DND-41 (cell line): ENCODE data around the gene BSND.

Experiments
- ATAC-seq: fragments of 200-7000 bp; cut with Tn5 transposase; 3 replicates; pipeline ENCODE4 v1.9.1; 2021; ENCODE audit warnings: low read depth; ENCODE audit not compliant: insufficient read depth
- DNase-seq: peaks from one replicate; pipeline ENCODE4 v3.0.0-alpha.2; 2020
- H2AFZ ChIP-seq: 2 replicates; pipeline ENCODE4 v1.6.0; 2012; ENCODE audit warnings: low read depth, low read length
- H3K27ac ChIP-seq: 2 replicates; pipeline ENCODE4 v1.5.1; 2012; ENCODE audit warnings: low read length, inconsistent platforms
- H3K27me3 ChIP-seq: fragments of 200-600 bp; sonication (generic); 2 replicates; pipeline ENCODE4 v1.6.0; 2012; ENCODE audit warnings: low read length, mild to moderate bottlenecking, inconsistent platforms; ENCODE audit not compliant: insufficient read depth, poor library complexity
- H3K36me3 ChIP-seq: 2 replicates; pipeline ENCODE4 v1.5.1; 2012; ENCODE audit warnings: low read length, inconsistent platforms; ENCODE audit not compliant: insufficient read depth
- H3K4me1 ChIP-seq: 2 replicates; pipeline ENCODE4 v1.5.1; 2012; ENCODE audit warnings: mild to moderate bottlenecking, low read length; ENCODE audit not compliant: insufficient read depth
- H3K4me2 ChIP-seq: 2 replicates; pipeline ENCODE4 v1.6.0; 2012; ENCODE audit warnings: mild to moderate bottlenecking, moderate library complexity, low read length, inconsistent platforms; ENCODE audit not compliant: insufficient read depth
- H3K4me3 ChIP-seq, 2 experiments: fragments of 200-600 bp in 1 of 2; shearing (Covaris generic) in 1 of 2; 2 replicates each; pipeline ENCODE4 v1.5.1; 2012 to 2016; ENCODE audit warnings: inconsistent platforms in 2 of 2, low read length in 2 of 2, mild to moderate bottlenecking in 2 of 2, low read depth in 1 of 2, moderate library complexity in 1 of 2
- H3K79me2 ChIP-seq: 2 replicates; pipeline ENCODE4 v1.6.0; 2012; ENCODE audit warnings: low read length, inconsistent platforms; ENCODE audit not compliant: insufficient read depth
- H3K9ac ChIP-seq: 2 replicates; pipeline ENCODE4 v1.6.0; 2012; ENCODE audit warnings: low read depth, mild to moderate bottlenecking, inconsistent platforms, low read length, moderate library complexity
- H3K9me3 ChIP-seq: 2 replicates; pipeline ENCODE4 v1.5.1; 2012; ENCODE audit warnings: low read length, moderate library complexity, mild to moderate bottlenecking, inconsistent platforms; ENCODE audit not compliant: insufficient read depth, severe bottlenecking
- H4K20me1 ChIP-seq: 2 replicates; pipeline ENCODE4 v1.6.0; 2012; ENCODE audit warnings: low read length; ENCODE audit not compliant: insufficient read depth
- EZH2 ChIP-seq: IDR thresholded peaks from 3 replicates; pipeline ENCODE4 v1.6.1; 2012; ENCODE audit warnings: borderline replicate concordance, low read depth, mild to moderate bottlenecking, moderate library complexity, low read length, inconsistent platforms; ENCODE audit not compliant: severe bottlenecking
- TF ChIP-seq, protein P1 (sequence below): IDR thresholded peaks from 2 replicates; pipeline ENCODE4 v1.5.1; 2012; ENCODE audit warnings: borderline replicate concordance, low read length, moderate library complexity, mild to moderate bottlenecking; ENCODE audit not compliant: poor library complexity, severe bottlenecking; ENCODE audit errors: extremely low read depth

Gene BSND

DNA sequence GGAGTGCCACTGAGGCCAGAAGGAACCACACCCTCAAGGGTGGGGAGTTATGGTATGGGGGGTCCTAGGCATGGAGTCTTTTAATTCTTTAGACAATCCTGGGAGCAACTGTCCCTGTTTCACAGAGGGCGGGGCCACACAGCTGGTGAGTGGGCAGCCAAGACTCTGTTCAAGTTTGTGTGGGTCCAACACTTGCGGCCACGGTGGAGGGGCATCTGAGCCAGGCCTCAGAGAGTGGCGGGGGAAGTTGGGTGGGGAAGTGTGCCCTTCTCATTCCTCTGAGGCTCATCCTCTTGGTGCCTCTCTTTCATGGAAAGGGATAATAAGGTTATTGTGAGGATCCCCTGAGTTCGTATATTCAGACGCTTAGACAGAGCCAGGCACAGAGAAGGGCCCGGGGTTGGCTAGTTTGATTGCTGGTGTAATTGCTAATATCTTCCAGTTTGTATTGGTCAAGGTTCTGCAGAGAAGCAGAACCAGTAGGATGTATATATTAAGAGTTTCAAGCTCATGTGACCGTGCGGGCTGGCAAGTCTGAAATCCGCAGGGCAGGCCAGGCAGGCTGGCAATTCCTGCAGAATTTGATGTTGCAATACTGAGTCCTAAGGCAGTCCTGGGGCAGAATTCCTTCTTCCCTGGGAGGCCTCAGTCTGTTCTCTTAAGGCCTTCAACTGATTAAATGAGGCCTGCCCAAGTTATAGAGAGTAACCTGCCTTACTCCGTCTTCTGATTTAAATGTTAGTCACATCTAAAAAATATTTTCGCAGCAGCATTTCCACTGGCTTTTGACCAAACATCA is 56.5 kb downstream of the BSND start:
- no peak overlapping the region for H3K4me3 ChIP-seq
- H3K27me3 ChIP-seq: no peaks in the 10 kb centered on the region
- H3K36me3 ChIP-seq: no peaks in the 10 kb centered on the region
- H4K20me1 ChIP-seq: no peaks in the 10 kb centered on the region
- H3K4me1 ChIP-seq: no peaks in the 10 kb centered on the region
- TF ChIP-seq, protein P1, sequence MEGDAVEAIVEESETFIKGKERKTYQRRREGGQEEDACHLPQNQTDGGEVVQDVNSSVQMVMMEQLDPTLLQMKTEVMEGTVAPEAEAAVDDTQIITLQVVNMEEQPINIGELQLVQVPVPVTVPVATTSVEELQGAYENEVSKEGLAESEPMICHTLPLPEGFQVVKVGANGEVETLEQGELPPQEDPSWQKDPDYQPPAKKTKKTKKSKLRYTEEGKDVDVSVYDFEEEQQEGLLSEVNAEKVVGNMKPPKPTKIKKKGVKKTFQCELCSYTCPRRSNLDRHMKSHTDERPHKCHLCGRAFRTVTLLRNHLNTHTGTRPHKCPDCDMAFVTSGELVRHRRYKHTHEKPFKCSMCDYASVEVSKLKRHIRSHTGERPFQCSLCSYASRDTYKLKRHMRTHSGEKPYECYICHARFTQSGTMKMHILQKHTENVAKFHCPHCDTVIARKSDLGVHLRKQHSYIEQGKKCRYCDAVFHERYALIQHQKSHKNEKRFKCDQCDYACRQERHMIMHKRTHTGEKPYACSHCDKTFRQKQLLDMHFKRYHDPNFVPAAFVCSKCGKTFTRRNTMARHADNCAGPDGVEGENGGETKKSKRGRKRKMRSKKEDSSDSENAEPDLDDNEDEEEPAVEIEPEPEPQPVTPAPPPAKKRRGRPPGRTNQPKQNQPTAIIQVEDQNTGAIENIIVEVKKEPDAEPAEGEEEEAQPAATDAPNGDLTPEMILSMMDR: no peak
- TF ChIP-seq EZH2: no peak
- no peak for ATAC-seq
- H3K27ac ChIP-seq: no peak overlapping the region
- no peak overlapping the region for H3K4me2 ChIP-seq
- no peak for DNase-seq
- no peaks in the 10 kb centered on the region for H3K9me3 ChIP-seq
- H3K79me2 ChIP-seq: no peaks in the 10 kb centered on the region
- no peak overlapping the region for H3K9ac ChIP-seq
- no peak overlapping the region for H2AFZ ChIP-seq

DNA sequence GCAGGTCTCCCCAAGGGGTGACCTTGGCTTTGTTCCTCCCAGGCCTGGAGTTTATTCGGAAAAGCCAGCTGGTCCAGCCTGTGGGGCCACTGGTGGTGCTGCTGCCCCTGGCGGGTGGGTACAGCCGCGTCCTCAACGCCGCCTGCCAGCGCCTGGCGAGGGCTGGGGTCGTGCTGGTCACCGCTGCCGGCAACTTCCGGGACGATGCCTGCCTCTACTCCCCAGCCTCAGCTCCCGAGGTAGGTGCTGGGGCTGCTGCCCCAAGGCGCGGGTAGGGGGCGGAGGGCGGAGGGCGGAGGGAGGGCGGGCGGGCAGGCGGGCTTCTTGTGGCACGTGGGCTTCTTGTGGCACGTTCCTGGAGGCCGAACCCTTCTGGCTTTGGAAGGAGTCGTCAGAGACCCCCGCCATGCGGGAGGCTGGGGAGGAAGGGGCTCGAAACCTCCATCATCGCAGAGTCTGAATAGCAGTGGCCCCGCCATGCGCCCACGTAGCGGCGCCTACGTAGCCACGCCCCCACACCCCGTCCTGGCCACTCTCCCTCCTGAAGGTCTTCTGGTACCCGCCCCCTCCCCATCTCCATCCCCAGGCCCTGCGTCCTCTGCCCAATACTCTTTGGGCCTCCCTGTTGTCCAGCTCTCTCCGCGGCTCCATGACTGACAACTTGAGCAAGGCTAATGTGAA is 57.4 kb downstream of the BSND start:
- no peak overlapping the region for H3K4me2 ChIP-seq
- ATAC-seq: no peak
- no peak overlapping the region for H3K4me3 ChIP-seq
- no peaks in the 10 kb centered on the region for H3K27me3 ChIP-seq
- no peak for DNase-seq
- H4K20me1 ChIP-seq: no peaks in the 10 kb centered on the region
- no peak overlapping the region for H2AFZ ChIP-seq
- no peaks in the 10 kb centered on the region for H3K9me3 ChIP-seq
- no peaks in the 10 kb centered on the region for H3K79me2 ChIP-seq
- no peak overlapping the region for H3K27ac ChIP-seq
- no peaks in the 10 kb centered on the region for H3K4me1 ChIP-seq
- TF ChIP-seq, protein P1: no peak
- no peak for TF ChIP-seq EZH2
- no peak overlapping the region for H3K9ac ChIP-seq
- H3K36me3 ChIP-seq: no peaks in the 10 kb centered on the region

DNA sequence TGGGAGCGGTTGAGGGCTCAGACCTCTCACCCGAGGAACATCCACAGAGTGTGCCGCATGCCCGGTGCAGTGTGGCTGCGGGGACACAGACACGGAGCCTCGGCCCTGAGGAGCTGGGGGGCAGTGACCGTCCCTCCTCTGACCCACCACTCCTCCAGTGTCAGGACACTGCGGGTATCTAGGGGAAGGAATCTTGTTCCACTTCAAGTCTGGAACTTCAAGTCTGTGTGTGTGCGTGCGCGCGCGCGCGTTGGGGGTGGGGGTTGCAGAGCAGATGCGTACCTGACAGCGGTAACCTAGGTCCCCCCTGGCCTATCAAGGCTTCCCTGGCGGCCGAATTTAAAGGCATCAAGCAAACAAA is 57.9 kb downstream of the BSND start:
- no peak overlapping the region for H3K9ac ChIP-seq
- no peaks in the 10 kb centered on the region for H3K9me3 ChIP-seq
- DNase-seq (no peak), ATAC-seq (no peak)
- H2AFZ ChIP-seq: no peak overlapping the region
- H3K79me2 ChIP-seq: no peaks in the 10 kb centered on the region
- no peaks in the 10 kb centered on the region for H3K36me3 ChIP-seq
- no peak overlapping the region for H3K27ac ChIP-seq
- H3K4me2 ChIP-seq: no peak overlapping the region
- no peaks in the 10 kb centered on the region for H4K20me1 ChIP-seq
- H3K4me3 ChIP-seq: no peak overlapping the region
- TF ChIP-seq, protein P1: no peak
- TF ChIP-seq EZH2: no peak
- H3K27me3 ChIP-seq: no peaks in the 10 kb centered on the region
- H3K4me1 ChIP-seq: no peaks in the 10 kb centered on the region
